Activated T-cell treated with anti-CD3 and anti-CD28 coated beads for 4 hours (primary cell): ENCODE data around the gene NR1H2.
"Not testable (repeated sequence)": the region's sequence is repeated elsewhere in the genome, so short reads cannot be mapped to it uniquely, and the experiment has no call there.

ENCODE experiments used
- DNase-seq: peaks from one replicate; pipeline ENCODE4 v3.0.0-alpha.2; 2020

Gene NR1H2

DNA sequence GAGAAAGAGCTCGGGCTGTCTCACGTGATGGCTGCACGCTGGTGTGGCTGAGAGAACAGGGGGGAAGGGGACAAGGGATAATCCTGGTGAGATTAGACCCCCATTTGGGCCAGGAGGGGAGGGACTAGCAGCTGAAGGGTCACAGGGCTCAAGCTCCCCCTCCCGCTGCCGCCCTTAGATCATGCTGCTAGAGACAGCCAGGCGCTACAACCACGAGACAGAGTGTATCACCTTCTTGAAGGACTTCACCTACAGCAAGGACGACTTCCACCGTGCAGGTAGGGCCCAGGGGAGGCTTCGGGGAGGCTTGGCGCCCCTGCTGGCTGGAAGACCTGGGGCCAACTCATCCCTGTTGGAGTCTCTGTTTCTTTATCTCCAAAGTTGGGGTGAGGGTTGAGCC, 3.3 kb downstream of the NR1H2 start:
- DNase-seq = no peak

DNA sequence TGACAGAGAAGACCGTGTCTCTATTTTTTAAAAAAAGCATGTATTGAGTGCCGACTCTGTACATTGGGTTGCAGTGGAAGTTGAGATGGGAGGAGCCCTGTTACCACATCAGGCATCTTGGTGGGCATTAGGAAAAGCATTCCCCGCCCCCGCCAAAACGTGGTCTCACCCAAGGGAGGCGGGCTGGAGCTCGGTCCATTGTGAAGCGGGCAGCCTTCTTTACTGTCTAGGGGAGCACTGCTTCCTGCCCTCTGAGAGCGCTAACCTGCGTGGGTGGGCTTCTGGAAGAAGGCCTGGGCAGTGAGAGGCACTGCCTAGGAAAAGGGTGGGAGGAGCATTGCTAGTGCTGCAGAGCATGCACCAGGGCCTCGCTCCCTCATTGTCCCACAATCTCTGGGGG, 3.9 kb downstream of the NR1H2 start:
- no peak for DNase-seq

DNA sequence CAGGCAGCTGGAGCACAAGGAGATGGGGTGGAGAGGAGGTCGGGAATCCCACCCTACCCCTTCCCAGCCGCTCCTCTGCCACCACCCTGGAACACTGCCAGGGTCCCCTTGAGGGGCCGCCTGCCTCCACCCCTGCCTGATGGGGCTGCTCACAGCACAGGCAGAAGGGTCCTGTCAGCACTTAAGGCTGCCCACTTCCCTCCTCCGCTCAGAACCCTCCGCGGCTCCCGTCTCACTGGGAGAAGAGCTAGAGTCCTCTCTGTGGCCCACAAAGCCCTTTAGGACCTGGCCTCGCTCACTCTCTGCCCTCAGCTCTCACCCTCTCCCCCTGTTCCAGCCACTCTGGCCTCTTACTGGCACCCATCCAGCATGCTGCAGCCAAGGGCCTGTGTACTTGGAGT, 4.5 kb downstream of the NR1H2 start:
- DNase-seq = no peak

DNA sequence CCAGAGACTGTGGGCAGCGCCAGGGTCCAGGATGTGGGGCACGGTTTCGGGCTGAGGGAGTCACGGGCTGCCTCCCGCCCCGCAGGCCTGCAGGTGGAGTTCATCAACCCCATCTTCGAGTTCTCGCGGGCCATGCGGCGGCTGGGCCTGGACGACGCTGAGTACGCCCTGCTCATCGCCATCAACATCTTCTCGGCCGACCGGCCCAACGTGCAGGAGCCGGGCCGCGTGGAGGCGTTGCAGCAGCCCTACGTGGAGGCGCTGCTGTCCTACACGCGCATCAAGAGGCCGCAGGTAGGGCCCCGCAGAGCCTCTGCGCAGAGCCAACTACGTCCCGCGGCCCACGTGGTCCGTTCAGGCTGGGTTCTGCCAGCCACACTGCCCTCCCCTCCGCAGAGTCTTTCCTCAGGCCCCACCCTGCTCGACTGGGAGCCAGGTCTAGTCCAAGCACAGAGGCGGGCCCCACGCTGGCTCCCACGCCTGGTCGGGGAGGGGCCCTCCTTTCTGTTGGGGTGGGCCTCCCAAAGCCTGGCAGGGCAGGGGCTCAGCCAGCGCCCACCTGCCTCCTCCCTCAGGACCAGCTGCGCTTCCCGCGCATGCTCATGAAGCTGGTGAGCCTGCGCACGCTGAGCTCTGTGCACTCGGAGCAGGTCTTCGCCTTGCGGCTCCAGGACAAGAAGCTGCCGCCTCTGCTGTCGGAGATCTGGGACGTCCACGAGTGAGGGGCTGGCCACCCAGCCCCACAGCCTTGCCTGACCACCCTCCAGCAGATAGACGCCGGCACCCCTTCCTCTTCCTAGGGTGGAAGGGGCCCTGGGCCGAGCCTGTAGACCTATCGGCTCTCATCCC, 5.8 kb downstream of the NR1H2 start:
- no peak for DNase-seq

DNA sequence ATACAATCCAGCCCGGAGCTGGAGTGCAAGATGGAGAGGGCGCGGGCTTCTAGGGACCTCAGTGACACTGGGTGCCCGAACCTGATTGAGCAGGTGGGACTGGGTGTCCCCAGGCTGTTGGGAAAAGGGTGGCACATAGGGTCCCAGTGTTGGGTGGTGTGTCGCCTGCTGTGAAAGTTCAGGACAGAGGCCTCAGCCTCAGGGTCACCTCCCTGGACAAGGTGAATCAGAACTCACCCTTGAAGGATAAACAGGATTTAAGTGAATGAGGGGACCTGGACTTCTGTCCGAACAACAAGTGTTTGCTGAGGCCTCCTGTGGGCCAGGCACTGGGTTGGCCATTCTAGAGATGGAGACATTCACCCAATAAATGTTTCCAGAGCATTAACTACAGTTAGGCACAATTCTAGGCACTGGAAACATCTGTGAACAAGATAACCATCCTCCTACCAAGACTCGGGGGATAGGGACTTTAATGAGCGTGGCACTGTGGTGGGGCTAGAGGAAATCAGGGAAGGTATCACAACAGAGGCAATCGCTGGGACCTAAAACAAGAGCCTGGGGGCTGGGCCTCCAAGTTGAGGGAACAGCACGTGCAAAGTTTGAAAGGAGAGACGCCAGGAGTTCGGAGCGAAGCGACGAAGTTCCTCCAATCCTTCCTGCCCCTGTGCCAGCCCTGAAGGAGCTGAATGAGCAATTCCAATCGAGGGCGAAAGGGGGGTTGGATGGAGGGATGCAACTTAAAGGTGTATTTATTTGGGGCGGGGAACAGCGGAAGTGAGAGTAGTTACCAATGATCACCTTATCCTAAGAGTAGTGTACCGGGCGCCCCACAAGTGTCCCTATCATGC, 7.0 kb downstream of the NR1H2 start:
- no peak for DNase-seq

DNA sequence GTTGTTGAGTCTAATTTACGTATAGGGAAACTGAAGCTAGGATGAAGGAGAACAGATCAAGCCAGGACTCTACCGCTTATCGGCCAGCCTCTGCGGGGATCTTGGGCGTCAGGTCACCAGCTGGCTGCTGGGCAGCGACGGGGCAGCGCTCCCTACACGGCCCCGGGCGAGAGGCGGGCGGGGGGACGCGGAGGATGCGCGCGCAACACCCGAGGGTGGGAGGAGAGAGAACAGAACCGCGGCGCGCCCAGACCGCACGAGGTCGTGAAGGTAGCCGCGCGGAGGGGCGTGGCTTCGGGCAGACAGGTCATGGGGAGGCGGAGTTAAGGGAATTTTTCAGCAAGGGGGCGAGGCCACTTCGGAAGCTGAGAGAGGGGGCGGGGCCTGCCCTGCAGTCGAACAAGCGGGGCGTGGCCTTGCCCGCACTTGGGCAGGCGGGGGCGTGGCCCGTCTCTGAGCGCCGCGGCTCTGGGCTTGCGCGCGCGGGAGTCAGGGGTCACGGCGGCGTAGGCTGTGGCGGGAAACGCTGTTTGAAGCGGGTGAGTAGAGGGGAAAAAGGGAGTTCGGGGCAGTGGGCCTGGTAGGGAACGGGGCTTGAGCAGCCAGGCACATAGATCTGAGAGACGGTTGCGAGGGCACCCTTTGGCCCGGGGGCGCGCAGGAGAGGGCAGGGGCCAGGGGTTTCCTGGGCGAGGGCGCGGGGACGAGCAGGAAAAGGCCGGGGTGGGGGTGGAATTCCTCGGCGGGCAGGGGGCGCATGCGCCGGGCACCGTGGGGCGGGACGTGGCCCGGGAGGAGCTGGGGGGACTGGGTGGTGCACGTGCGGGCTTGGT, 7.8 kb downstream of the NR1H2 start, which contains the start of gene POLD1:
TSS of gene POLD1 (plus strand) at position 496 of the 833 bp plus-strand sequence. CDS start 14,505 bp downstream, outside the sequence.
- DNase-seq = peak; percentile 99

DNA sequence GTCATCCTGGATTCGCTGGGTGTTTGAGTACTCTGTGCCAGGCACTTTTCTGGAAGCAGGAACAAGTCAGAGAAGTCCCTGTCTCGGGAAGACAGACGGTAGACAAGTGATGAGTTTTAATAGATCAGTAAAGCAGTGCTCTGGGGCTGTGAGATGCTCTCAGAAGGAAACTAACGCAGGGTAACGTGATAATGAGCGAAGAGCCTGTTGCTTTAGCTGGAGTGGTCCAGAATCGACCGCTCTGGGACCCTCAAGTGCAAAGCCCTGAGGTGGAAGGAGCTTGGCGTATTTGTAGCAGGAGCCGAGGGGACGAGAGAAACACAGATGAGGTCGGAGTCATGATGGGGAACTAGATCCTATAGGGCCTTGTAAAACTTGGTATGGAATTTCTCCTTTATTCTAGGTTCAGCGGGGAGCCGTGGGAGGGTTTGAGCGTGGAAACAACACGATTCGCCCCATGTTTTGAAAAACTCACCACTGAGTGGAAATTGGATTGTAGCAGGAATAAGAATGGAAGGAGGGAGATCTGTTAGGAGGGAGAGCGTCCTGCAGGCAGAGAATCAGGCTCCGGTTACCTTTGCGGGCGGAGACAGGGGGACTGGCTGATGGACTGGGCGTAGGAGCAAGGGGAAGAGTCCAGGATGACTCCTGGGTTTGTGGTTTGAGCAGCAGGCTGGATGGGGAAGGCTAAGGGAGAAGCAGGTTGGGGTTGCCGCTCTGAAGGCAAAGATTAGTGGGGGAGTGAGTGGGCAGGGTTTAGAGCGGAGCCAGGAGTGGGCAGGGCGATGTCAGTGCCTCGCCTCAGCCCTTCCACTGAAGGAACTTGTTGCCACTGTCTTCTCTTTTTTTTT, 8.7 kb downstream of the NR1H2 start:
- no peak for DNase-seq

GRCh38 chr19:50387176-50387867, 11.1 kb downstream of the NR1H2 start:
- DNase-seq = no peak

DNA sequence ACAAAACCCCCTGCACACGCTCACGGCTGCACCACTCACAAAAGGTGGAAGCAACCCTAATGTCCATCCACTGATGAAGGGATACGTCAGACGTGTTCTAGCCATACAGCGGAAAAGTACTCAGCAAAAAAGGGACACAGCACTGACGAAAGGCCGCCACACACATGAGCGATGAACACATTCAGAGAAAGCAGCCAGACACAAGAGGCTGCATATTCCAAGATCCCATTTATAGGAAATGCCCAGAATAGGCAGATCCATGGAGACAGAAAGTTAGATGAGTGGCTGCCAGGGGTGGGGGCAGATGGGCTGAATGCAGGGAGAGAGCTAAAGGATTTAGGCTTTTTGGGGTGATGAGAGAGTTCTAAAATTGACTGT, 11.6 kb downstream of the NR1H2 start:
- DNase-seq = no peak

DNA sequence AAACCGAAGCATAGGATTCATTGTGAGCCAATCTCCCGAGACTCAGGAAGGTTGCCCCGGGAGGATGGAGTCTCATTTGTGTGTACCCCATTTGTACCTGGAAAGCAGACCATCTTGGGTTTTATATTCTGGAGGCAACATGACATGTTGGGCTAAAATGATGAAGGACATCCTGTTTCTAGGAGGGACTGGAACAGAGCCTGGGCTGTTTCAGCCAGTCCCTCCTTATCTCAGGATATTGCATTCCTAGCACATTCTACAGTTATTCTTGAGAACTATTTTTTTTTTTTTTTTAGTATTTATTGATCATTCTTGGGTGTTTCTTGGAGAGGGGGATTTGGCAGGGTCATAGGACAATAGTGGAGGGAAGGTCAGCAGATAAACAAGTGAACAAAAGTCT, 14.0 kb downstream of the NR1H2 start:
- DNase-seq = not testable (repeated sequence)

GRCh38 chr19:50390952-50391351, 14.7 kb downstream of the NR1H2 start:
- DNase-seq = not testable (repeated sequence)

GRCh38 chr19:50392759-50393158, 16.5 kb downstream of the NR1H2 start:
- no peak for DNase-seq

- DNase-seq = no peak
These were observed 17.3 kb downstream of the NR1H2 start for GRCh38 chr19:50393589-50393988.

DNA sequence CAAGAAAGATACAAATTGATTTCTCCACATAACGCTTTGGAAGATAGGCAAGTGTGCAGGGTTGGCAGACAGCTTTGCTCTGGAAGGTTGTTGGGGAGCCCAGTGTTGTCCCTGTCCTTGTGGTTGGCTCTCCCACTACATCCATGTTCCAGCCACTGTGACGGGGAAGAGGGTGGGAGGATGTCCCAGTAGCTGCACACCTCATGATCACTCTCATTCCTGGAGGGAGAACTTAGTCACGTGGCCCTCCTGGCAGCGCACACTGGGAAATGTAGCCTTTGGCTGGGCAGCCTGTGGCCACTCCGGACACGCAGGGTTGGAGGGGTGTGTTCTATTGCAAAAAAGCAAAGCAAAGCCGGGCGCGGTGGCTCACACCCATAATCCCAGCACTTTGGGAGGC, 17.8 kb downstream of the NR1H2 start:
- no peak for DNase-seq

GRCh38 chr19:50398675-50399367, 22.6 kb downstream of the NR1H2 start:
- DNase-seq = no peak

DNA sequence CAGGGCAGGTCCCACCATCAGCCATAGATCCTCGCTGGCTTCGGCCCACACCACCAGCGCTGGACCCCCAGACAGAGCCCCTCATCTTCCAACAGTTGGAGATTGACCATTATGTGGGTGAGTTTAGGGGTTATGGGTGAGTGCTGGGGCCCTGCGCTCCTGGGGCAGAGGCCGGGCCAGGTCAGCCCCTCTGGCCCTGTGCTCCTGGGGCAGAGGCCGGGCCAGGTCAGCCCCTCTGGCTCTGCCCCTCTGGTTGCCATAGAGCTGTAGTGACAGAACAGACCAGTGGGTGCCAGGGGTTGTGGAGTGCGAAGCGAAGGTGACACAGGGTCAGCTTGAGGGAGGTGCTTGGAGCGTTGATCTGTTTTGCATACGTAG, 23.1 kb downstream of the NR1H2 start:
- no peak for DNase-seq

DNA sequence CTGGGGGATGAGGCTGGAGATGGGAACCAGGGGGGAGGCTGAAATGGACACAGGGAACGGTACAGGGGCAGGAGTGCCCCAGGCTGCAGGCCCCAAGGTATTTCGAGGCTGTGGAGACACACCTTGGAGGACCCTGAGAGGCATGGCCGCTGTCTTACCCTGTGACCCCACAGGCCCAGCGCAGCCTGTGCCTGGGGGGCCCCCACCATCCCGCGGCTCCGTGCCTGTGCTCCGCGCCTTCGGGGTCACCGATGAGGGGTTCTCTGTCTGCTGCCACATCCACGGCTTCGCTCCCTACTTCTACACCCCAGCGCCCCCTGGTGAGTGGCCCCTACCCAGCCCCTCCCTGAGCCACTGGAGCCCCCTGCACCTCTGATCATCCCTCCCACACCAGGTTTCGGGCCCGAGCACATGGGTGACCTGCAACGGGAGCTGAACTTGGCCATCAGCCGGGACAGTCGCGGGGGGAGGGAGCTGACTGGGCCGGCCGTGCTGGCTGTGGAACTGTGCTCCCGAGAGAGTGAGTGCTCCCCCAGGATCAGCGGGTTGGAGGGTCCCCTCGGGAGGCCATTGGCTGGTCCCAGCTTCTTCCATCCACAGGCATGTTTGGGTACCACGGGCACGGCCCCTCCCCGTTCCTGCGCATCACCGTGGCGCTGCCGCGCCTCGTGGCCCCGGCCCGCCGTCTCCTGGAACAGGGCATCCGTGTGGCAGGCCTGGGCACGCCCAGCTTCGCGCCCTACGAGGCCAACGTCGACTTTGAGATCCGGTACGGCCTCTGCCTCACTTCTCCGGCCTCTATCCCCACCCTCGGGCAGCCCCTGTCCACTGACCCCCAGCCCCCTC, 25.6 kb downstream of the NR1H2 start:
- DNase-seq = no peak

GRCh38 chr19:50402544-50403301, 26.5 kb downstream of the NR1H2 start:
- no peak for DNase-seq
